ENCODE results near the gene IL37. TPM values are rescaled to one million over a fixed set of nuclear protein-coding genes. Genes with fewer than 3 reads are reported as not detected.

Gene IL37
- total RNA-seq, 3 donors from 2014 or later: 0.67 to 0.82 TPM; not detected in 1

Other genes with a start within 250 kb of the IL37 start
- gene NT5DC4, start 190.1 kb upstream of the IL37 start, total RNA-seq: not detected
- 1 to 10 TPM; 1.2 to 9.5 (median 2.8) TPM for gene CKAP2L, start 146.6 kb upstream of the IL37 start, total RNA-seq
- gene IL1A, start 126.7 kb upstream of the IL37 start, total RNA-seq: not detected
- 1 to 10 TPM; 2.1 to 6.4 (median 4.2) TPM for gene IL1B, start 74.4 kb upstream of the IL37 start, total RNA-seq
- gene IL36G, start 66.8 kb downstream of the IL37 start, total RNA-seq: not detected
- gene IL36A, start 94.3 kb downstream of the IL37 start, total RNA-seq: not detected
- gene IL36B, start 141.7 kb downstream of the IL37 start, total RNA-seq: not detected
- not detected for gene IL36RN, start 148.0 kb downstream of the IL37 start, total RNA-seq
- not detected for gene IL1F10, start 156.8 kb downstream of the IL37 start, total RNA-seq
- gene IL1RN, start 216.4 kb downstream of the IL37 start, total RNA-seq: 10 to 100 TPM in 1 of 3 donors, under 1 TPM in 2; 0.17 to 11.9 (median 0.76) TPM